ENCODE results near the gene OTOA.

DNA sequence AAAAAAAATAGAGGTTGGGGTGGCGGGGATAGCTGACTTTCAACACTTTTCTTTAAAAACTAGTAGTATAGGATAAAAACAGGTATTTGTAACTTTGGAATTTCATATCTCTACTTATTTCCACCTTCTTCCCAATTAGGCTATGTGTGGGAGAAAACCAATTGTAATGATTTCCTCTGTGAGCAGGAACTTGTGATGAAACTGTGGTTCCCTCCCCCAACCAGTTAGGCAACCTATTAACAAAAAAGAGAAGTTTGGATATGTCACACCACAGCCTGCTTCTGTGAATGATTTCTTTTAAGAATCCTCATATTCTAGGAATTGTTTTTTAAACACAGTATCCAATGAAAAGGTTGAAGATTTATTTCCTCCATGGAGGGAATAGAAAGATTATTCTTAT is 13.2 kb upstream of the OTOA start:
- TF ChIP-seq FOXP2 (optimal IDR thresholded peaks at IDR 0.05; ENCODE audit: borderline replicate concordance, extremely low read depth, extremely low read length, insufficient read depth) (no peak), TAF1 (IDR thresholded peaks at IDR 0.05; ENCODE audit: borderline replicate concordance, insufficient read depth, low read length) (no peak), POLR2AphosphoS5 (IDR thresholded peaks at IDR 0.05; ENCODE audit: low read depth, low read length) (no peak), SIN3A (IDR thresholded peaks at IDR 0.05; ENCODE audit: borderline replicate concordance, insufficient read depth, low read length) (no peak)
- TF ChIP-seq, protein P1, sequence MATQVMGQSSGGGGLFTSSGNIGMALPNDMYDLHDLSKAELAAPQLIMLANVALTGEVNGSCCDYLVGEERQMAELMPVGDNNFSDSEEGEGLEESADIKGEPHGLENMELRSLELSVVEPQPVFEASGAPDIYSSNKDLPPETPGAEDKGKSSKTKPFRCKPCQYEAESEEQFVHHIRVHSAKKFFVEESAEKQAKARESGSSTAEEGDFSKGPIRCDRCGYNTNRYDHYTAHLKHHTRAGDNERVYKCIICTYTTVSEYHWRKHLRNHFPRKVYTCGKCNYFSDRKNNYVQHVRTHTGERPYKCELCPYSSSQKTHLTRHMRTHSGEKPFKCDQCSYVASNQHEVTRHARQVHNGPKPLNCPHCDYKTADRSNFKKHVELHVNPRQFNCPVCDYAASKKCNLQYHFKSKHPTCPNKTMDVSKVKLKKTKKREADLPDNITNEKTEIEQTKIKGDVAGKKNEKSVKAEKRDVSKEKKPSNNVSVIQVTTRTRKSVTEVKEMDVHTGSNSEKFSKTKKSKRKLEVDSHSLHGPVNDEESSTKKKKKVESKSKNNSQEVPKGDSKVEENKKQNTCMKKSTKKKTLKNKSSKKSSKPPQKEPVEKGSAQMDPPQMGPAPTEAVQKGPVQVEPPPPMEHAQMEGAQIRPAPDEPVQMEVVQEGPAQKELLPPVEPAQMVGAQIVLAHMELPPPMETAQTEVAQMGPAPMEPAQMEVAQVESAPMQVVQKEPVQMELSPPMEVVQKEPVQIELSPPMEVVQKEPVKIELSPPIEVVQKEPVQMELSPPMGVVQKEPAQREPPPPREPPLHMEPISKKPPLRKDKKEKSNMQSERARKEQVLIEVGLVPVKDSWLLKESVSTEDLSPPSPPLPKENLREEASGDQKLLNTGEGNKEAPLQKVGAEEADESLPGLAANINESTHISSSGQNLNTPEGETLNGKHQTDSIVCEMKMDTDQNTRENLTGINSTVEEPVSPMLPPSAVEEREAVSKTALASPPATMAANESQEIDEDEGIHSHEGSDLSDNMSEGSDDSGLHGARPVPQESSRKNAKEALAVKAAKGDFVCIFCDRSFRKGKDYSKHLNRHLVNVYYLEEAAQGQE (IDR thresholded peaks at IDR 0.05; ENCODE audit: insufficient read depth in 1 of 2, low read depth in 2 of 2, low read length in 2 of 2) = no peak

Measured in PFSK-1 (cell line).